ENCODE measurements around the gene ACE. TPM values are rescaled to one million over a fixed set of nuclear protein-coding genes. Genes with fewer than 3 reads are reported as not detected.

The ACE gene
- total RNA-seq, 4 donors from 2014 or later: 3.1 to 5.8 (median 4.2) TPM

- intact Hi-C loops (cut with DNase I): no loop called here
- Histone ChIP-seq H3K36me3 (peaks cover 0 to 16% (median 0%) of the 10 kb centered on the region in 3 donors), H3K9me3 (no peaks in the 10 kb centered on the region), H3K4me1 (peaks cover 25 to 90% (median 55%) of the 10 kb centered on the region in 3 donors), H3K27me3 (no peaks in the 10 kb centered on the region), H3K4me3 (no peak overlapping the region), H3K27ac (peak overlapping the region in 3 of 4 donors; percentile 43 to 63 (median 51))
- 64 to 74% methylated on average over 13 to 21 of the region's 22 CpGs for WGBS, 2 donors
- TF ChIP-seq CTCF (IDR thresholded peaks at IDR 0.05) (no peak), POLR2A (IDR thresholded peaks at IDR 0.05) (no peak)
- no peak for DNase-seq
These were observed 36.6 kb upstream of the ACE start for GRCh38 chr17:63440127-63440769.

- Histone ChIP-seq H3K9me3 (no peaks in the 10 kb centered on the region), H3K4me3 (no peak overlapping the region), H3K27me3 (no peaks in the 10 kb centered on the region), H3K27ac (peak overlapping the region in 3 of 4 donors; percentile 43 to 63 (median 51)), H3K4me1 (peaks cover 25 to 90% (median 52%) of the 10 kb centered on the region in 3 donors), H3K36me3 (peaks cover 0 to 16% (median 0%) of the 10 kb centered on the region in 3 donors)
- 70 to 91% methylated on average over 3 to 5 of the region's 16 CpGs for WGBS, 2 donors
- intact Hi-C loops (cut with DNase I): no loop called here
- TF ChIP-seq CTCF (IDR thresholded peaks at IDR 0.05): no peak
- no peak for TF ChIP-seq POLR2A (IDR thresholded peaks at IDR 0.05)
- no peak for DNase-seq
These were observed 36.0 kb upstream of the ACE start for GRCh38 chr17:63440770-63441335.

GRCh38 chr17:63441654-63442053 lies 35.2 kb upstream of the ACE start:
- Histone ChIP-seq H3K27ac (peak overlapping the region in 2 of 4 donors; percentile 43 to 63), H3K27me3 (no peaks in the 10 kb centered on the region), H3K9me3 (no peaks in the 10 kb centered on the region), H3K4me3 (no peak overlapping the region), H3K36me3 (peaks cover 0 to 9% (median 0%) of the 10 kb centered on the region in 3 donors), H3K4me1 (peaks cover 18 to 87% (median 46%) of the 10 kb centered on the region in 3 donors)
- no peak for DNase-seq
- WGBS, 2 donors: 59 to 62% methylated on average over 2 to 5 of the region's 13 CpGs
- no peak for TF ChIP-seq CTCF (IDR thresholded peaks at IDR 0.05)
- TF ChIP-seq POLR2A (IDR thresholded peaks at IDR 0.05): no peak
- intact Hi-C loops (cut with DNase I): no loop called here

- Histone ChIP-seq H3K4me3 (no peak overlapping the region), H3K36me3 (peaks cover 0 to 6% (median 0%) of the 10 kb centered on the region in 3 donors), H3K4me1 (peaks cover 20 to 87% (median 46%) of the 10 kb centered on the region in 3 donors), H3K27ac (no peak overlapping the region), H3K27me3 (no peaks in the 10 kb centered on the region), H3K9me3 (no peaks in the 10 kb centered on the region)
- intact Hi-C loops (cut with DNase I): no loop called here
- WGBS, 2 donors: 74 to 96% methylated on average over 4 to 7 of the region's 8 CpGs
- TF ChIP-seq POLR2A (IDR thresholded peaks at IDR 0.05) (no peak), CTCF (IDR thresholded peaks at IDR 0.05) (no peak)
- DNase-seq: no peak
These were observed 34.8 kb upstream of the ACE start for GRCh38 chr17:63442074-63442473.

- no peak for DNase-seq
- peaks cover 0 to 6% (median 0%) of the 10 kb centered on the region in 3 donors for H3K36me3 ChIP-seq
- no peak overlapping the region for H3K4me3 ChIP-seq
- intact Hi-C loops (cut with DNase I): no loop called here
- TF ChIP-seq POLR2A (IDR thresholded peaks at IDR 0.05) (no peak), CTCF (IDR thresholded peaks at IDR 0.05) (no peak)
- 80 to 81% methylated on average over 9 to 10 of the region's 11 CpGs for WGBS, 2 donors
- no peak overlapping the region for H3K27ac ChIP-seq
- no peaks in the 10 kb centered on the region for H3K9me3 ChIP-seq
- H3K27me3 ChIP-seq: no peaks in the 10 kb centered on the region
- H3K4me1 ChIP-seq: peaks cover 25 to 87% (median 49%) of the 10 kb centered on the region in 3 donors
These were observed 34.3 kb upstream of the ACE start for GRCh38 chr17:63442549-63443035.

All from esophagus squamous epithelium (tissue), 5 donors.